HG03442 (cell line): Measurements from ENCODE around the gene CACNA1A.
"Not testable (repeated sequence)": the region's sequence is repeated elsewhere in the genome, so short reads cannot be mapped to it uniquely, and the experiment has no call there.

Experiments used
- ATAC-seq: cut with Tn5 transposase; IDR thresholded peaks from one replicate; pipeline ENCODE4 v1.9.1; 2021; ENCODE audit warnings: mild to moderate bottlenecking, moderate library complexity; ENCODE audit not compliant: unreplicated experiment

CACNA1A gene

DNA sequence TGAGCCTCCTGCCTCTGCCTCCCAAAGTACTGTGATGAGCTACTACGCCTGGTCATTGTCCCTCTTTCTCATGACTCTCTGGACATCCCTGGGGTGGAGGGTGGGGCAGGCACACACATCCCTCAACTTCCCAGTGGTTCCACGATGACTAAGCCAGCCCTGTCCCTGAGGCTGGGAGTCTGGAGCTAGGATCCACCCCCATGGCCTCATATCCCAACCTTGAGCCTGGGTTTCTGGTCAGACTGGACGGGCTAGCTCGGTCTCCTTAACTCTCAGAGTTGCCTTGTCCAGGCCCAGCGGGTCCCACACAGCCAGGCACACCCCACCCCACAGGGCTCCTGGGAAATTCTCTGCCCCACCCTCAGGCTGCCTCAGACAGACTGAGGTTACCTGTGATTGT is 336.5 kb downstream of the CACNA1A start:
- ATAC-seq, result no peak

DNA sequence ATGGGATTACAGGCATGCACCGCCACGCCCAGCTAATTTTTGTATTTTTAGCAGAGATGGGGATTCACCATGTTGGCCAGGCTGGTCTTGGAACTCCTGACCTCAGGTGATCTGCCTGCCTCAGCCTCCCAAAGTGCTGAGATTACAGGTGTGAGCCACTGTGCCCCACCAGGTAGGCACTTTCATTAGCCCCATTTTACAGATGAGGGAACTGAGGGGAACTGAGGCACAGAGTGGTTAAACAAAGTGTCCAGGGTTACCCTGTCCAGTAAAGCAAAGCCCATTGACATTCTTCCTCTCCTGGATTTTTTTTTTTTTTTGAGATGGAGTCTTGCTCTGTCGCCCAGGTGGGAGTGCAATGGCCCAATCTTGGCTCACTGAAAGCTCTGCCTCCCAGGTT is 340.1 kb downstream of the CACNA1A start:
- ATAC-seq, result not testable (repeated sequence)

DNA sequence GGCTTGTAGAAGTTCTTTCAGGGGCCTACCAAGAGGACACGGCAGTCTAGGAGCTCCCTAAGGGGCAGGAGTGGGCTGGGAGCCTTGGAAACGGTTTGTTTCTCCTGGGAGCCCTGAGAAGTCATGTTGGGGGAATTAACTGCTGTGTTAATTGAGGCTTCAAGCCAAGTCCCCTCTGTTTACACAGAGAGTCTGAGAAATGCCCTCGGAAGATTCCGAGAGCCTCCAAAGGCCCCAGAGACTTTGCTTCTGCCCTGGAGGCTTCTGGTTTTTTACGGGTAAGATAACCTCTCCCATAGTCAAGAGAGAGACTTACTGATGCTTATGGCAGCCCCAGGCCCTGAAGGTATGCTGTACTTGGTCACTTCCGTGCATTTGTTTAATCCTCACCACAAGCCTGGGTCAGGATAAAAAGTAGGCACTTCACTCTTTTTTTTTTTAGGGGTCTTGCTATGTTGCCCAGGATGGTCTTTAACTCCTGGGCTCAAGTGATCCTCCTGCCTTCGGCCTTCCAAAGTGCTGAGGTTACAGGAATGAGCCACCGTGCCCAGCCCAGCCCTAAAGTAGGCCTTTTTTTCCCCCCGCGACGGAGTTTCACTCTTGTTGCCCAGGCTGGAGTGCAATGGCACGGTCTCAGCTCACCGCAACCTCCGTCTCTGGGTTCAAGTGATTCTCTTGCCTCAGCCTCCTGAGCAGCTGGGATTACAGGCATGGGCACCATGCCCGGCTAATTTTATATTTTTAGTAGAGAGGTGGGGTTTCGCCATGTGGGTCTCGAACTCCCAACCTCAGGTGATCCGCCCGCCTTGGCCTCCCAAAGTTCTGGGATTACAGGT is 340.9 kb downstream of the CACNA1A start:
- no peak for ATAC-seq

DNA sequence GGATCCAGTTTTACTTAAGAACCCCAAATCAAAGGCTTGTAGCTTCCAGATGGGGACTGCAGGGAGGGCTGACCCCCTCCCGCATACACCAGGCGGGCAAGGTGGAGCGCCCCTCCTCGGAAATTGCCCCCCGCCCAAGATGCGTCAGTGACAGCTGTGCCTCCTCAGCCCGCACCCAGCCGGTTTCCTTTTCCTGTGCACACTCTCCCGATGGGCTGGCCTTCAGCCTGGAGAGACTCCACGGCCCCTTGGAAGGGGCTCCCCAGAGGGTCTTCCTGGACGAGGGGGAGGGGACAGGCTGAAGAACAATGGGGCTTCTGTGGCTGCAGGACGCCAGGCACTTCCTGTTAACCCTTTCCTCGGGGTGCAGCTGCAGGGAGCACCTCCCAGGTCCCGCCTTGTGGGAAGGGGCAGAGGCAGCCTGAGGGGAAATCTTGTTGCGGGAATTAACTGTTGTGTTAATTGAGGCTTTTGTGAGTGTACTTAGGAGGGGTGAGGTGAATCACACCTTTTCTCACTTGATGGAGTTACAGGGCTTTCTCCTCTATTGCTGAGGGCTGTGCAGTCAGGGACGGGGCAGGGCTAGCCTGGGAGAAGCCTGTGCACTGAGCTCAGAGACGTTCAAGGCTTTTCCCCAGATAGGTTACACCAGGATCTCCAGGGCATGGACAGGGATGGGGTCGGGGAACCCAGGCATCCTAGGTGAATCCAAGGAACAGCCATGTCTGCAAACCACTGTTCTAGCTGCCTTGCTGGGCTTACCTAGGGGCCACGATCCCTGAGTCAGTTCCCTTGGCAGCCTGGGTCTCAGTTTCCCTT is 341.7 kb downstream of the CACNA1A start:
- ATAC-seq, result no peak

DNA sequence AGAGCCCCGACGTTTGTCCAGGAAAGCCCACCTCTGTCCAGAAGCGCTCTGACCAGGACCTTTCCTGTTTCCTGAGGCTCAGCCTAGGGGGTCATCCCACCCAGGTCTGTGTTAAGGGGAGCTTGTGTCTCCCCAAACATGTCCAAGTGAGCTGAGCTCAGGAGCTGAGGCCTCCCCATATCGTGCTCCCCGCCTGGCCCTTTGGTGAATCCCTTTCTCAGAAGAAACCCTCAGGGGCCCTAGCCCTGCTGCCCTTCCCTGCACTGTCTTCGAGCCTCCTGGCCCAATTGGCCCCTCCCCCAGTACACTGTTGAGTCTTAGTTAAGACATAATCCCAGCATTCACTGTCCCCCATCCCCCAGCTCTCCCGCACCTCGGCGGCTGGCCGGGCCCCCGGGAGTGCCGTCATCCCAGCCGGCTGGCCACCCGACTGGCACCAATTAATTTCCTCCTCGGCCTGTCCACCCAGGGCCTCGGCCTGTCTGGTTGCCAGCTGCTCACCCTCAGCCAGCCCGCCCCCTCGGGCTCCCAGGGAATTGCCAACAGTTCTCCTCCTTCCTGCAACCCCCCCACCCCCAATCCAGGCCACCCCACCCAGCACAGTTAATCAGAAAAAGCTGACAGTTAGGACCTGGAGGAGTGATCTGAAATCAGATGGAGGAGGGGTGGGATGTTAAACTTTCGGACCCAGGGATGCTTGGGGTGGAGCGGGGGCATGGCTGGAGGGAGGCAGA is 342.5 kb downstream of the CACNA1A start:
- no peak for ATAC-seq

DNA sequence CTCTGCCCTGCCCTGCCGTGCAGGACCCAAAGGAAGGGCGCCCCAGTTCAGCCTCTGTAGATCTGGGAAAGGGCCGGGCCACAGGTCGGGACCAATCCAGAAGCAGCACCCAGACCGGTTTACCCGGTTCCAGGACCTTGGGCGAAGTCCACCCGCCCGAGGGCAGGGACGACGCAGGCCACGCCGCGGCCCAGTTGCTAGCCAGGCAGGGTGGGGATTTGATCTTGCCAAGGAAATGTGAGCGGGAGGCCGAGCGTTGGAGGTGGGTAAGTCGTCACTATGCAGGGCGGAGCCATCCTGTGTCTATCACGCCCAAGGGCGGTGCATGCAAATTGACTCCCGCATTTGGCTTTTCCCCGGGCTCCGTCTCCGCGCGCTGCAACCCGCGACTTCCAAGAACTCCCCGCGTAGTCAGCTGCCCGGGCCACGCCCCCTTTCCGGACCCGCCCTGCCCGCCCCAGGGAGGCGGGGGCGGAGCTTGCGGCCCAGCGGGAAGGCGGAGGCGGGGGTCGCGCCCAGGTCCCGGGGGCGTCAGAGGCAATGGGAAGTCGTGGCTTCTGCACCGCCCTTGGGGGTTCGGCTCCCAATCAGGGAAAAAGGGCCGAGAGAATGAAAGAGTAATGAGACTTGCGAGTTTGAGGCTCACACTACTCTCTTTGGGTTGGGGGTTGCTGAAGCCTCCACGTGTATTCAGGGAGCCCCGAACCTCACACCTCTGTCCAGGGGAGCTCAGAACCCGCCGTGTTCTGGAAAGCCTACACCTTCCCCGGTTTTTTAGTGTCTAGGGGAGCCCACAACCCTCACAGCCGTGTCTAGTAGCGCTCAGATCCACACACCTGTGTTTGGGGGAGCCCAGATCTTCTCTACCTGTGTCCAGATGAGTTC is 343.3 kb downstream of the CACNA1A start:
- peak; percentile 41 for ATAC-seq

DNA sequence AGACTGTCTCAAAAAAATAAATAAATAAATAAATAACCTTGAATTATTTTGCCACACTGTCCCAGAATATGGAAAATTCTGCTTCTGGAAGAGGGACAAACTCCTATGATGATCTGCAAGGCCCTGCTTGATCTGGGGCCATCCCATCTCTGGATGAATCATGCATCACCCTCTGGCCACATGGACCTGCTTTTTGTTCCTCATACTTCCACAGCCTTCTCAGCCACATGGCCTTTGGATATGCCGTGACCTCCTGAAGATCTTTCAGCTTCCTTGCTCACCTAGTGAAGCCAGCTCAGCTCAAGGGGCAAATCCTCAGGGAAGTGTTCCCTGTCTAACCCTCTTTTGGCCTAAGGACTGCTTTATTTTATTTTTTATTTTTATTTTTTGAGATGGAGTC is 345.7 kb downstream of the CACNA1A start:
- no peak for ATAC-seq

DNA sequence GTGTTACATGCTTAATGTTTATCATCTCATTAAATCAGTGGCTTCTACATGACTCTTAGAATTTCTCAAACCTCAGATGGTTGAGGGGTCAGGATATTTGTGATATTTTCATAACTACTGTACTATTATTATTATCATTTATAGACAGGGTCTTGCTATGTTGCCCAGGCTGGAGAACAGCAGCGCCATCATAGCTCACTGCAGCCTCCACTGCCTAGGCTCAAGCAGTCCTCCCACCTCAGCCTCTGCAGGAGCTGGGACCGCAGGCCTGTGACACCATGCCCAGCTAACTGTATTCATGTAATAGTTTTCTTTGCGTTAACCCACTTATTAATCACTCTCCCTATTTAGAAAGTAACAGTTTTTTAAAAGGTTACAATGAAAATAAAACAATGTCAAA is 346.6 kb downstream of the CACNA1A start:
- no peak for ATAC-seq
